Loucy (cell line): Measurements from ENCODE around the gene GPR150.

Experiments used
- H2AFZ ChIP-seq: fragments of 200-600 bp; sonication (generic); 2 replicates; pipeline ENCODE4 v1.6.0; 2016; ENCODE audit warnings: antibody characterized with exemption, mild to moderate bottlenecking, low read length, moderate library complexity
- H3F3A ChIP-seq: fragments of 200-600 bp; 2 replicates; pipeline ENCODE4 v1.6.0; 2016; ENCODE audit warnings: antibody characterized with exemption, low read depth, mild to moderate bottlenecking
- H3K27me3 ChIP-seq: fragments of 200-600 bp; sonication (generic); 2 replicates; pipeline ENCODE4 v1.6.1; 2014; ENCODE audit warnings: low read length, mild to moderate bottlenecking; ENCODE audit not compliant: insufficient read depth, poor library complexity, severe bottlenecking
- H3K36me3 ChIP-seq: fragments of 200-600 bp; sonication (generic); 2 replicates; pipeline ENCODE4 v1.6.1; 2016; ENCODE audit warnings: low read length; ENCODE audit not compliant: insufficient read depth
- H3K4me1 ChIP-seq: fragments of 200-600 bp; sonication (generic); 2 replicates; pipeline ENCODE4 v1.5.1; 2014; ENCODE audit warnings: low read length, mild to moderate bottlenecking; ENCODE audit not compliant: insufficient read depth, poor library complexity, severe bottlenecking
- H3K4me2 ChIP-seq: fragments of 200-600 bp; sonication (generic); 2 replicates; pipeline ENCODE4 v1.6.0; 2014; ENCODE audit warnings: antibody characterized with exemption, low read length, low read depth, mild to moderate bottlenecking; ENCODE audit not compliant: poor library complexity, severe bottlenecking
- H3K4me3 ChIP-seq: fragments of 200-600 bp; sonication (generic); 2 replicates; pipeline ENCODE4 v1.5.1; 2014; ENCODE audit warnings: low read length, mild to moderate bottlenecking, mixed read lengths; ENCODE audit not compliant: poor library complexity, severe bottlenecking
- H3K79me2 ChIP-seq: fragments of 200-600 bp; sonication (generic); 2 replicates; pipeline ENCODE4 v1.6.1; 2014; ENCODE audit warnings: low read length; ENCODE audit not compliant: insufficient read depth
- H3K9ac ChIP-seq: fragments of 200-600 bp; sonication (generic); 2 replicates; pipeline ENCODE4 v1.6.0; 2014; ENCODE audit warnings: mild to moderate bottlenecking, low read depth, low read length, moderate library complexity; ENCODE audit not compliant: poor library complexity, severe bottlenecking
- H3K9me2 ChIP-seq: fragments of 200-600 bp; sonication (generic); replicated peaks from 2 replicates; pipeline ENCODE4 v1.6.1; 2016; ENCODE audit warnings: low read depth, low read length, mixed read lengths
- H3K9me3 ChIP-seq: fragments of 200-600 bp; sonication (generic); 2 replicates; pipeline ENCODE4 v1.6.1; 2014; ENCODE audit warnings: mild to moderate bottlenecking, antibody characterized with exemption, low read length, low read depth; ENCODE audit not compliant: insufficient read depth
- H4K20me1 ChIP-seq: fragments of 200-600 bp; sonication (generic); 2 replicates; pipeline ENCODE4 v1.6.0; 2014; ENCODE audit warnings: antibody characterized with exemption, low read length, mild to moderate bottlenecking; ENCODE audit not compliant: insufficient read depth, poor library complexity, severe bottlenecking
- EZH2phosphoT487 ChIP-seq: fragments of 200-600 bp; IDR thresholded peaks from 2 replicates; pipeline ENCODE4 v1.6.1; 2018; ENCODE audit warnings: antibody characterized with exemption, mild to moderate bottlenecking, moderate library complexity, borderline replicate concordance
- TF ChIP-seq, protein P1 (sequence below): fragments of 200-600 bp; sonication (generic); conservative IDR thresholded peaks from 2 replicates; pipeline ENCODE4 v1.5.1; 2014; ENCODE audit warnings: mild to moderate bottlenecking, antibody characterized with exemption, low read length

The GPR150 gene

DNA sequence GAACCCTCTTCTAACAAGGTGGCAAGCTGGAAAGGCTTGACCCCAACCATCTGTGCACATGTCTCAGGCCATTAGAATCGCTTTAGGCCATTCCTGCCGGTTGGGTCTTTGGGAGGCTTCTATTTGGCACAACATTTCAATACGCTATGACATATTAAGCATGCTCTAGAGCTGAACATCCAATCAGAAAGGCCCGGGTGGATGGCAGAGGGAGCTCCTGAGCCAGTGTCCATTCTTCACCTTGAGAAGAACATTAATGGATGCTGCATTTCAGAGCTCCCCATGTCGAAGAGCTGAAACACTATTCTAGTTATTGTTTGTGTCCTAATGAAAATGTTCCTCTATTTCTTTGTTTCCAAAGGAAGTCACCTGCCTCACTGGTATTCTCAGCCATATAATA is 50.1 kb downstream of the GPR150 start:
- no peak overlapping the region for H3K9ac ChIP-seq
- TF ChIP-seq, protein P1, sequence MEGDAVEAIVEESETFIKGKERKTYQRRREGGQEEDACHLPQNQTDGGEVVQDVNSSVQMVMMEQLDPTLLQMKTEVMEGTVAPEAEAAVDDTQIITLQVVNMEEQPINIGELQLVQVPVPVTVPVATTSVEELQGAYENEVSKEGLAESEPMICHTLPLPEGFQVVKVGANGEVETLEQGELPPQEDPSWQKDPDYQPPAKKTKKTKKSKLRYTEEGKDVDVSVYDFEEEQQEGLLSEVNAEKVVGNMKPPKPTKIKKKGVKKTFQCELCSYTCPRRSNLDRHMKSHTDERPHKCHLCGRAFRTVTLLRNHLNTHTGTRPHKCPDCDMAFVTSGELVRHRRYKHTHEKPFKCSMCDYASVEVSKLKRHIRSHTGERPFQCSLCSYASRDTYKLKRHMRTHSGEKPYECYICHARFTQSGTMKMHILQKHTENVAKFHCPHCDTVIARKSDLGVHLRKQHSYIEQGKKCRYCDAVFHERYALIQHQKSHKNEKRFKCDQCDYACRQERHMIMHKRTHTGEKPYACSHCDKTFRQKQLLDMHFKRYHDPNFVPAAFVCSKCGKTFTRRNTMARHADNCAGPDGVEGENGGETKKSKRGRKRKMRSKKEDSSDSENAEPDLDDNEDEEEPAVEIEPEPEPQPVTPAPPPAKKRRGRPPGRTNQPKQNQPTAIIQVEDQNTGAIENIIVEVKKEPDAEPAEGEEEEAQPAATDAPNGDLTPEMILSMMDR, result no peak
- no peak for TF ChIP-seq EZH2phosphoT487
- no peaks in the 10 kb centered on the region for H4K20me1 ChIP-seq
- H2AFZ ChIP-seq, result 0 out of 2 replicates have a peak overlapping the region, but pooled peaks have one; percentile 47
- H3K79me2 ChIP-seq, result no peaks in the 10 kb centered on the region
- no peak overlapping the region for H3K4me3 ChIP-seq
- H3K36me3 ChIP-seq, result no peaks in the 10 kb centered on the region
- H3K4me2 ChIP-seq, result no peak overlapping the region
- no peaks in the 10 kb centered on the region for H3F3A ChIP-seq
- no peaks in the 10 kb centered on the region for H3K9me2 ChIP-seq
- H3K27me3 ChIP-seq, result no peaks in the 10 kb centered on the region
- H3K9me3 ChIP-seq, result no peaks in the 10 kb centered on the region
- peaks cover 18% of the 10 kb centered on the region for H3K4me1 ChIP-seq

GRCh38 chr5:95670568-95670967 is 50.7 kb downstream of the GPR150 start:
- H3K9ac ChIP-seq, result no peak overlapping the region
- H3K27me3 ChIP-seq, result no peaks in the 10 kb centered on the region
- H3K4me1 ChIP-seq, result peaks cover 18% of the 10 kb centered on the region
- TF ChIP-seq, protein P1, result no peak
- TF ChIP-seq EZH2phosphoT487, result no peak
- no peaks in the 10 kb centered on the region for H3F3A ChIP-seq
- no peak overlapping the region for H2AFZ ChIP-seq
- no peaks in the 10 kb centered on the region for H3K36me3 ChIP-seq
- no peaks in the 10 kb centered on the region for H3K79me2 ChIP-seq
- no peak overlapping the region for H3K4me3 ChIP-seq
- no peaks in the 10 kb centered on the region for H4K20me1 ChIP-seq
- H3K4me2 ChIP-seq, result no peak overlapping the region
- no peaks in the 10 kb centered on the region for H3K9me3 ChIP-seq
- H3K9me2 ChIP-seq, result no peaks in the 10 kb centered on the region
